Urothelium cell line (cell line): ENCODE measurements around the gene MAP7D3.
A peak's percentile ranks its signal among the peaks of the same experiment; 100 is the strongest.
"Not testable (repeated sequence)": the region's sequence is repeated elsewhere in the genome, so short reads cannot be mapped to it uniquely, and the experiment has no call there.

Source experiments
- DNase-seq: peaks from one replicate; pipeline ENCODE4 v3.0.0; 2011; ENCODE audit warnings: low spot score, mixed read lengths
- FAIRE-seq: peaks from 2 replicates; lab custom pipeline; 2011; peaks lifted over from hg19 to GRCh38; lab: Jason Lieb, UNC

MAP7D3 gene

DNA sequence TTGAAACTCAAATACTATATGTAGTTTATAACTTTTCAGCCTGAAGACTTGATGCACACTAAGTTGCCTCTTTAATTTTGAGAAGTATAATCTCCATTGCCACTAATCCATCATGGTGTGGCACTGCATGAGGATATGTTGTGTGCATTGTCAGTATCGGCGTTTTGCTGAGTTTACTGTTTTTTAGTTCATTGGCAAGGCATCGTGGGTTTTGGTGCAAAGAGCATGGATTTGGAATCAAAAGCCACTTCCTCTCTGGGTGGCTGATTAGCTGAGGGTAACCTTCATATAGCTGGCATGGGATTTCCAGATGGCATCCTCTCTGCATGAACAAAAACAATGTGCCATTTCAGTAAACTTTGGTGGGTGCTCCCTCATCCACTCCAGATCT is 65.2 kb downstream of the MAP7D3 start:
- FAIRE-seq (no peak), DNase-seq (no peak)

DNA sequence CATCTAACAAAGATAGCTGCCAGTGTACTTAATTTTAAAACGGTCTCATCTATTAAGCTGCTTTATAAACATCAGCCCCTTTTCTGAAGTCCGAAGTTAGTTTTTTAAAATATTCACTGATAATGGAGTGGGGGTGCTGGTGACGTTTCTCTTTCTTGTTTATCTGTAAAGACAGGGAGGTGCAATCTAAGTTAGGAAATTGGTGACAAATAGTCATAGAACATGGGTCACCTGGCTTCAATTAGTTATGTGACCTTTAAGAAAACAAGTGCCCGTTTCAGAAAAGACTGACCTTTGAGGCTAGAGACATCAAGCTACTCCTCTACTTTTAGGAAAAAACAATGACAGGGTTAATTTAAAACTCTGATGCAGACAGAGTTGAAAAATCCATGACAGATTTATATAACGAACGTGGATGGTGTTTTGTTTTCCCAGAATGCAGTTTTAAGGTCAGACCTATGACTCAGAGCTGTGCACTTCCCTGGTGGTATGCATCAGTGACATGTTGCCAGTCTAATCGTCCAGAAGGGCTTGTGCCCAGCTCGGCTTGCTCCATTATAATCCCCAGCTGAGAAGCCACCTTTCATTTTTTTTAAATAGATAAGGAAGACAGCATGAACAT is 65.7 kb downstream of the MAP7D3 start:
- peak; percentile 12 for DNase-seq
- FAIRE-seq: no peak

DNA sequence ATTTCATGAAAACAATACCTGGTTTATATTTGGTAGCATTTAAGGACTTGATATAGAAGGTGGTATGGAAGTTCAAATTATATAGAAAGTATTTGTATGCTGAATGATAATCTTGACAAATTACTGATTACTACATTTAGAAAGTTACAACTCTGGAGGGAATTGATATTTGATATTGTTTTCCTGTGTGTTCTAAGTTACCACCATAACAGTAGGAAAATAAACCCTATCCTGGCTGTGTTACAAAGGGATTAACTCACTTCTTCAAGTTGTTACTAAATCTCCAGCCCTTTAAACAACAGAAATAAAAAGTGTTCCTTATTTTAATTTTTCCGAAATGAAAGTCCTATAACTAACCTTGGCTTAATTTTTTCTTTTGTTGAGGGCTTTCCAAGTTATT is 67.3 kb downstream of the MAP7D3 start:
- DNase-seq (no peak), FAIRE-seq (no peak)

DNA sequence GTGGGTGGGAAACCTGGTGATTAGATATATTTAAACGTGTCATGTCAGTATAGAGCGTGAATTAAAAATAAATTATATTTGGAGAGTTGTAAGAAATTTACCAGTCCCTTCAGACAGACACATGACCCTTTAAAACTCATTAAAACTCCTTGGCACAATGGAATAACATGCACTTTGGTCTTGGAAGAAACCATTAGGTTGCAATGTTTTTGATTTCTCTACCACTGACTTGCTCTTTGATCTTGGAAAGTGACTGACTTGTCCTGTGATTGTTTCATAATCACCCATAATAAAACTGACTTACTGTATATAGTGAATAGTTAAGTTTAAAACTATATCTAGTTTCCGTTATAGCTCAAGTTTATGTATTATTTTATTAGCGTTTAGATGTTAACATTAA is 68.0 kb downstream of the MAP7D3 start:
- no peak for DNase-seq
- no peak for FAIRE-seq

DNA sequence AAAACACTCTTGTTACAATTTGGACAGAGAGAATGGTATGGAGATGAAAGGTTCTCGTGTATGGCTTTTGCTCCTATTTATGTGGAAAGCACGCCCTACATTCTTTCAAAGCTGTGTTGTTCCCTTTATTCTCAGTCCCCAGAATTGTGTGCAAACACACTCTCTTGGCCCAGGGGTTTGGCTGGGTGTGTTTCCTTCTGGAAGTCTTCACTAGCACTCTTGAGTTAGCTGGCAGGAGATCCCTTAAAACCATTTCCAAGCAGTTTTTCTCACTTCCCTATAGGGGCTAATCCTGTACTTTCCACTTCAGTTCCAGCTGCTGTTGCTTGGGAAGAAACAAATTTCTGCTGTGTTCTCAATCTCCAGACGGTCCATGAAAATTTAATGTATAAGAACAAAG is 68.8 kb downstream of the MAP7D3 start:
- DNase-seq (no peak), FAIRE-seq (no peak)

DNA sequence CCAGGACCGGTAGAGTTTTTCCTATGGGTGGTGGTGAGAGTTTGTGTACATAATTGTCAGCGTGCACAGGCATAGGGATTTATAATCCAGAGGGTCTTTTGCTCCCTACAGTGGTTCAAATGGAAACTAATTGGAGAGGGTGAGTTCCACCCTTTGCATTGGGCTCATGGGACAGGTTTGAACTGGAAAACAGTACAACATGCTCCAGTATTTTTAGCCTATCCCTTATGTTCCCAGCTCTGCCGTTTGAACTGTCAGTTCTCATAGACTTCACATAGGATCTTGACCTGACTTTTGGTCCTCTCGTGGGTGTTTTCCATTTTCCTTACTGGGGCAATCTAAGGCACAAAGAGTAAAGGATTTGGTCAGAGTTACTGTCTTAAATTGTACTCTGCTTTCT is 72.1 kb downstream of the MAP7D3 start:
- DNase-seq (no peak), FAIRE-seq (no peak)

DNA sequence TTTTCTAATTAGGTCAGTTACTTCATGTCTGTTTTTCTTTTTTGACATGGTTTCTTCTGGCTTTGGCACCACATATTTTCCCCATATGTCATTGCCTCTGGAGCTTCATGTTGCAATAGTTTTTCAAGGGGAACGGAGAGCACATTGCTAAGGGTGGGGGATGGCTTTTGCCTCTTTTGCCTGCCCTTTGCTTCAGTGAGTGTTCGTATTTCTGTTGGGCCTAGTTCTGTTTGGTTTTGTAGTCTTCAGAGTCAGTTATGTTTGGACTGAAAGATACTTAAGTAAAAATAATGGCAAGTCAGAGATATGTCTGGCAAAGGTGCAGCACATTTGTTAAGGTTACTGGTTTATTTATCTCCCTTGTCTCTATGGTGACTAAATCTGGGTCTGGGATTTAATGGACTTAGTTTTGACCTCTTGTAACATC is 74.8 kb downstream of the MAP7D3 start:
- no peak for DNase-seq

DNA sequence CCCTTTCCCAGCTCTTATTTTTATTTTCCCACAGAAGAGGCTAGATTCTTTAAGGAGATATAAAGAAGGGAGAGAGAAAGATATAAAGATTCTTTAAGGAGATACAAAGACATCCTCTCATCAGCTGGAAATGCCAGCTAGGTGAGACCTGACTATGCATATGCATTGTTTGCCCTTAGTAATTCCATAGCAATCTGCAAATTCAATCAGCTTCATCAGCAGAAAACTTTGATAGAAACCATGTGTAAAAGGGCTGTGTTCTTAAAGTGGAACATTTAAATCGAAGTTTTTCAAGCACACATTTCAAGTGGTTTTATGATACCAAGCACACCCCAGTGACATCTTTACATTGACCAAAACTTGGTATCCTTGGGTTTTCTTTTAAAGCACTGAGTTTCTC is 79.8 kb downstream of the MAP7D3 start:
- no peak for DNase-seq

More for the DNA sequence above, 74.8 kb downstream of the MAP7D3 start:
- no peak for FAIRE-seq

DNA sequence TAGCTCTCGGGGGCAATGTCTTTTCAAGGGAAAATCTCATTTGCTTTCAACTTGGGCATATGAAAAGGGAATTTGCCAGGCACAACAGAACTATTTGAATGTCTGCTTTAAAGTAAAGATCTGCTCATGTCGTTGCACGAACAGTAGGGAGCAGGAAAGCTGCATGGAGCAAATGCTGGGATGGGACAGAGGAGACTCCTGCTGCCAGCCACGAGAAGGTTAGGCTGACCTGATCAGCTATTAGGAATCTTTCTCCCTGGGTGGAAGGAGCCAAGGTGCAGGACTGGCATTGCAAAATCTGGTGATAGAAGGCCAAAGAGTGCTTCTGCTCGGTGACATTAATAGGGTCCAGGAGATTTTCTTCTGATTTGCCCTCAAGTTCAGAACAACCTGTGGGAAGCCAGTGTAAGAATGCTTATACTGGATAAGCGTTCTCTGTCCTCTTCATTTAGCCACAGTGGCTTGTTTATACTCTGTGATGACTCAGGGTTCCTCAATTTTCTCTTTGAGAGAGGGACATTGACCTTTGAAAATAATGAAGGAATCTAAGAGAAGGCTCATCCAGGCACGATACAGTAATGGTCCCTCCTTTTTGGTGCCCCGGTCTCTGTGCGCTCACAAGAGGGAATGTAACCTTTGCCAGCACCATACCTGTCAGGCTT is 80.9 kb downstream of the MAP7D3 start:
- FAIRE-seq (no peak), DNase-seq (no peak)

More for the DNA sequence above, 79.8 kb downstream of the MAP7D3 start:
- FAIRE-seq: no peak

DNA sequence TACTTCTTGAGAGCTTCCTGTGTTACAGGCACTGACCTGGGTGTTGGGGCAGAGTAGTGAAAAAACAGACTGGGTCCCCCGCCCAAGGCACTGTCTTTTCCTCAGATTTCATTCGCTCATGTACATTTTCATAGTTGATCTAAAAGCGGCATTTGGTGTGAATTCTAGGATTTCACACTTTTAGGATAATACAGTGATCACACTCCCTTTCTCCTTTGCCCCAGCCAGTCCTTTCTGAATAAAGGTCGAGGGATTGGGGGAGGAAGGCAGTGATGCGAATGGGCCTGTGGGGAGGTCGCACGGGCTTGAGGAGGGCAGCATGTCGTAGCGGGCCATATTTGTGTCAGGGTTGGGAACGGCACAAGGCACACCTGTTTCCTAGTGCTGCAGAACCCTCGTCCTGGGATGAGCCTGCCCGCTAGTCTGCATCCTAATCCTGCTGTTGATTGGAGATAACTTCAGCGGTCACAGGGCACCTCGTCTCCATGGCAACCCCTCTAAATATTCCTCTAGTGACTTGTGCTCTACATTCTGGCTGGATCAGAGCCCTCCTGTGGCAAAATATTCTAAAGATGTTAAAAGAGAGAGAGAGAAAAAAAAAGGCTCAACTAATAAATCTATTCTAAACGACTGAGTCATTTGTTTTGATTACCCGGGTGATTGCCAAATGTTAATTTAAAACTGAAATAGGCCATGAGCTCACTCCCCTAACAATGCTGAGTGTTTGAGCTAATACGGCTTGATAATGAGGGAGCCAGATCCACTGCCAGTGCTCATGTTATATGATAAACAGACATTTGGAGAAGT is 82.1 kb downstream of the MAP7D3 start:
- FAIRE-seq: no peak
- no peak for DNase-seq

DNA sequence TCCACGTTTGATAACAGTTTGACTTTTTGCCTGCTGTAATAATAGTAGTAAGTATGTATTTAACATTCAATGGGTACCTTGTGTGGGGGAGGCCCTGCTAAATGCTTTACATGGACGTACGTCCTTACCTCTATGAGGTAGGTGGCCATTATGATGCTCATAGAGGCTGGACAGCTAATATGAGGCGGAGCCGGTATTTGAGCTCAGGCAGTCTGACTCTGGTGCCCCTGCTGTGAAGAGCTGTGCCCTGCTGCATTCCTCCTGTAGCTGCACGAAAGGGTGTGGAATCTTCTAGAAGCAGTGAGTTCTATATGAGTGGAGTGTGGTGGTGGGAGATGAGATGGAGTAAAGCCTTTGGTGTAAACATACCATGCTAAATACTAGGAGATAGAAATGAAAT is 83.2 kb downstream of the MAP7D3 start:
- FAIRE-seq, DNase-seq: not testable (repeated sequence)

DNA sequence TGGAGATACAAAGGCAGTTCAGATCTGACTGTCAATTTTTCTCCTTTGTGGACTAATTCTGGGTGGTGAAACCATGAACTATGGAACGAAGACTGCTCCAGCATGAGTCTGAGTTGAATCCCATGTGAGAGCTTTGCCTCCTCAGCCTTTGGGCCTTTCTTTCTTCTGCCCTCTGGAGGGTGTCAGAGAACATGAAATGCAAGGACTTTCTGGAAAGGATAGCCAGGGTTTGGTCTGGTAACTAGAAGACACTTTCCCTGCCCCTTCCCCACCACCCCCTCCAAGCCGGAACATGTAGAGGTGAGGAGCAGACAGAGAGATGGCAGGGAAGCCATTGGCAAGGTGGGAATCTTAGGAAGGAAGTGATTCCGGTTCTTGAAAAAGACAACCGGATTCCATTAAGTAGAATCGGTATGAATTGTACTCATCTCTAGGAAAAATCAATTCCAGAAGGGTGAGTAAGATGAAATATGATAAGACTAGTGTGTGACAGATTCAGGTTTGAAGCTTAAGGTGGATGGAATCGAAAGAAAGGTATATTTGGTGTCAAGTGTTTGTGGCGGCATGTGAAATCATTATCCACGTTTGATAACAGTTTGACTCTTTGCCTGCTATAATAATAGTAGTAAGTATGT is 84.9 kb downstream of the MAP7D3 start:
- no peak for FAIRE-seq

DNA sequence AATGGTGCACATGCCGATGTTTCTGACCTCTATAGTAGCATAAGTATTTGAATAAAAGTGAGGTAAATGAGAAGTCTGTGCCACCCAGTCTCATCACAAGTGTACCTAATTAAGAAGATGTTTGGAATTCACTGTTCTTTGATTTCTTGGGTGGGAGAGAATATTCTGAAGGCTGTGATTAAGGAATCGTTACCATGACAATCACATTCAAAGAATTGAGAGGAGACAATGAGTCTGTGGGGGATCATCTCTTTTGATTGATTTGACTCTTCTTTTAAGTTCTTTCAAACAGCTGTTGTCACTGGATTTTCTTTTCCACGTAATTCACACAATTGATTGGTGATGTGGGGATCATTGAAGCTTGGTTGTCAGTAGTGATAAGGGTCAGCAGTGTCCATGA is 85.8 kb downstream of the MAP7D3 start:
- no peak for FAIRE-seq
- DNase-seq: no peak

More for the DNA sequence above, 84.9 kb downstream of the MAP7D3 start:
- DNase-seq: no peak

DNA sequence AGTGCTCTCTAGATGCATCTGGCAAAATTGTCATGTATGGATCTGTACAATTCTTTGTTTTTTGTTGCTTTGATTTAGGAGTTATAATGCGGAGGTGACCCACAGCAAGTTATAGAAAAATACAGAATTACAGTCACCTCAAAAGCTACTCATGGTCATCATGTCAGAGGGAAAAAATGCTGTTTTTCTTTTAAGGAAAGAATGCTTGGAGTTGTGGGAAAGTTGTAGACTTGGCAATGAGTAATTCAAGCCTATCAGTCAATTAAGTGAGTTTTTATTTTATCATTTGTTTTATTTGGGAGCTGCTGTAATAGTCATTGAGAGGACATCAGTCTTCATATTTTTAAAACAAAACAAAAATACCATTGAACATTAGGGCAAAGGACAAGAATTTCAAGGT is 87.5 kb downstream of the MAP7D3 start:
- FAIRE-seq: no peak
- no peak for DNase-seq
